Measurements from ENCODE around the gene TMCO6. TPM values are rescaled to one million over a fixed set of nuclear protein-coding genes. Genes with fewer than 3 reads are reported as not detected.

The TMCO6 gene
- total and polyA plus RNA-seq, 9 of the 15 experiments (the other 6 are each of a cell fraction or from before 2014, with no cell fraction given), result 3.4 to 46.4 (median 16.7) TPM

GRCh38 chr5:140594169-140594568 is 45.1 kb upstream of the TMCO6 start:
- FAIRE-seq (no peak), ATAC-seq (no peak), DNase-seq (ENCODE audit: extremely low read depth in 1 of 4, low spot score in 3 of 4) (peak in 1 of 4 experiments; percentile 4)
- intact Hi-C loops (cut with micrococcal nuclease) (no loop called here), in situ Hi-C loops (cut with MboI) (no loop called here)
- no peak overlapping the region for H3K4me3 ChIP-seq
- H3K4me2 ChIP-seq (ENCODE audit: insufficient read depth, low read length), result no peak overlapping the region
- BruUV-seq (replicated peaks), result no TSS peak
- TF ChIP-seq NFIC (IDR thresholded peaks at IDR 0.05) (peak; percentile 66), CTCFL (IDR thresholded peaks at IDR 0.05; ENCODE audit: borderline replicate concordance, insufficient read depth, low read depth, low read length, poor library complexity, severe bottlenecking) (peak; percentile 5), ZFP91 (CRISPR knock-in tag; IDR thresholded peaks at IDR 0.05) (no peak)
- WGBS (ENCODE audit: insufficient coverage, low coverage, missing lambda C conversion rate), result 33% methylated on average over 5 of the region's 6 CpGs
- H3K36me3 ChIP-seq (ENCODE audit: control insufficient read depth, insufficient read depth, low read length), result no peaks in the 10 kb centered on the region
- peak overlapping the region in 1 of 2 experiments; percentile 38; a peak in 1 of 4 replicates for H3K9ac ChIP-seq (ENCODE audit: insufficient read depth in 1 of 2, low read depth in 2 of 2, low read length in 2 of 2)
- ChIA-PET CTCF (ENCODE audit: low intra/inter-chr PET ratio) (no interaction called here), POLR2A (no interaction called here)
- no peak overlapping the region for H3K27ac ChIP-seq (ENCODE audit: extremely low read depth, low read depth, low read length)
- no peaks in the 10 kb centered on the region for H4K20me1 ChIP-seq (replicated peaks; ENCODE audit: control insufficient read depth, insufficient read depth, low read length)
- H3K79me2 ChIP-seq (ENCODE audit: control insufficient read depth, insufficient read depth, low read length), result no peaks in the 10 kb centered on the region
- H3K4me1 ChIP-seq (replicated peaks in 1 of 2; ENCODE audit: control insufficient read depth in 2 of 2, insufficient read depth in 2 of 2, low read length in 2 of 2), result peaks cover 3 to 4% of the 10 kb centered on the region in 2 experiments; a peak in 1 of 5 replicates
- no peak overlapping the region for H2AFZ ChIP-seq (ENCODE audit: low read depth, low read length)
- H3K9me3 ChIP-seq (replicated peaks; ENCODE audit: control insufficient read depth, insufficient read depth, low read depth, low read length), result no peaks in the 10 kb centered on the region
- H3K27me3 ChIP-seq (ENCODE audit: control insufficient read depth in 2 of 2, insufficient read depth in 2 of 2, low read length in 2 of 2), result no peaks in the 10 kb centered on the region
- H3K9me1 ChIP-seq (ENCODE audit: control insufficient read depth, insufficient read depth, low read length), result no peaks in the 10 kb centered on the region

Data from K562 (cell line).